Osteocyte (in vitro differentiated cells): ENCODE results near the gene ZNF330. TPM values are rescaled to one million over a fixed set of nuclear protein-coding genes. Genes with fewer than 3 reads are reported as not detected.

ENCODE experiments used
- DNase-seq: peaks from one replicate; pipeline ENCODE4 v3.0.0; 2021; ENCODE audit warnings: mixed read lengths; ENCODE audit not compliant: unreplicated experiment; ENCODE audit errors: extremely low spot score
- H3K27ac Mint-ChIP-seq: one replicate; pipeline ENCODE4 v1.8.0; 2021; ENCODE audit warnings: mild to moderate bottlenecking, mixed read lengths; ENCODE audit not compliant: unreplicated experiment
- H3K27me3 Mint-ChIP-seq: one replicate; pipeline ENCODE4 v1.8.0; 2021; ENCODE audit warnings: mixed read lengths; ENCODE audit not compliant: unreplicated experiment
- H3K36me3 Mint-ChIP-seq: one replicate; pipeline ENCODE4 v1.8.0; 2021; ENCODE audit warnings: mixed read lengths; ENCODE audit not compliant: unreplicated experiment
- H3K4me1 Mint-ChIP-seq: one replicate; pipeline ENCODE4 v1.8.0; 2021; ENCODE audit warnings: mixed read lengths; ENCODE audit not compliant: unreplicated experiment
- H3K4me3 Mint-ChIP-seq: one replicate; pipeline ENCODE4 v1.8.0; 2021; ENCODE audit warnings: mild to moderate bottlenecking, moderate library complexity, mixed read lengths; ENCODE audit not compliant: unreplicated experiment
- H3K9me3 Mint-ChIP-seq: one replicate; pipeline ENCODE4 v1.8.0; 2021; ENCODE audit warnings: mixed read lengths; ENCODE audit not compliant: unreplicated experiment
- CTCF ChIP-seq: fragments of 200-600 bp; sonication (generic); IDR thresholded peaks from 2 replicates; pipeline ENCODE4 v1.5.0; 2021; ENCODE audit warnings: antibody characterized with exemption, mild to moderate bottlenecking, moderate library complexity
- total RNA-seq: library from RNA; stranded (reverse); gene quantifications from 2 replicates; pipeline ENCODE4 v1.2.1, GENCODE V29; 2021

Gene ZNF330
- total RNA-seq, 1 donor from 2014 or later: 30.1 TPM

- Mint-ChIP-seq H3K36me3 (no peaks in the 10 kb centered on the region), H3K4me1 (no peaks in the 10 kb centered on the region), H3K27me3 (peaks cover 32% of the 10 kb centered on the region), H3K4me3 (no peak overlapping the region), H3K27ac (no peak overlapping the region), H3K9me3 (no peaks in the 10 kb centered on the region)
- no peak for TF ChIP-seq CTCF
- no peak for DNase-seq
These were observed 62.5 kb downstream of the ZNF330 start for GRCh38 chr4:141283152-141283551.

- H3K4me3 Mint-ChIP-seq: no peak overlapping the region
- H3K4me1 Mint-ChIP-seq: no peaks in the 10 kb centered on the region
- no peaks in the 10 kb centered on the region for H3K9me3 Mint-ChIP-seq
- H3K36me3 Mint-ChIP-seq: no peaks in the 10 kb centered on the region
- no peak for DNase-seq
- TF ChIP-seq CTCF: no peak
- H3K27ac Mint-ChIP-seq: no peak overlapping the region
- peaks cover 35% of the 10 kb centered on the region for H3K27me3 Mint-ChIP-seq
These were observed 62.9 kb downstream of the ZNF330 start for GRCh38 chr4:141283563-141283962.

Other genes starting within 250 kb of the ZNF330 start
- gene RNF150, start 87.4 kb upstream of the ZNF330 start, total RNA-seq: 56.2 and 56.5 TPM in 2 replicates